ENCODE results near the gene KLK7.

KLK7 gene

GRCh38 chr19:50928831-50929230 lies 54.9 kb downstream of the KLK7 start:
- TF ChIP-seq CTCF (IDR thresholded peaks at IDR 0.05; ENCODE audit: insufficient read depth, low read depth, low read length, missing control alignments): no peak
- DNase-seq (ENCODE audit: low read depth): no peak
- no peak overlapping the region for H3K4me3 ChIP-seq (ENCODE audit: low read length)
